GM18873 (cell line): ENCODE measurements around the gene PTPRD.

Experiments
- ATAC-seq: cut with Tn5 transposase; IDR thresholded peaks from one replicate; pipeline ENCODE4 v1.9.1; 2021; ENCODE audit warnings: mild to moderate bottlenecking, moderate library complexity, moderate number of reproducible peaks; ENCODE audit not compliant: unreplicated experiment, low FRiP score

The PTPRD gene

DNA sequence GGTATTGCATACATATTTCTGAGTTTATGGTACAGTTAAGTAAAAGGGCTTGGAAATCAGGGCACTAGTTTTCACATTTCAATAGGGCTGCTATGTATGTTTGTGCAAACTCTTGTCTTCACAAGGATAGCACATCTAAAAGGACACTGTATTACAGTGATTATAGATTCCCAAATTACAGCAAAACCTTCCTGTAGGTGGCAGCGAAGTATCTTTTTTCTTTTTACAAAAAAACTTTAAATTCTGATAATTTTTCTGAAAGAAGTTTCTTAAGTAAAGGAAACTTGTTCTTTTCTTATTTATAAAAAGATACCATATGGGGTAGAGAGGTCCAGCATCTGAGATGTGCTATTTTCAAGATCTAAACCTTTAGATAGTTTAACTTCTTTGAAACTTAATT is 337.8 kb downstream of the PTPRD start:
- no peak for ATAC-seq

DNA sequence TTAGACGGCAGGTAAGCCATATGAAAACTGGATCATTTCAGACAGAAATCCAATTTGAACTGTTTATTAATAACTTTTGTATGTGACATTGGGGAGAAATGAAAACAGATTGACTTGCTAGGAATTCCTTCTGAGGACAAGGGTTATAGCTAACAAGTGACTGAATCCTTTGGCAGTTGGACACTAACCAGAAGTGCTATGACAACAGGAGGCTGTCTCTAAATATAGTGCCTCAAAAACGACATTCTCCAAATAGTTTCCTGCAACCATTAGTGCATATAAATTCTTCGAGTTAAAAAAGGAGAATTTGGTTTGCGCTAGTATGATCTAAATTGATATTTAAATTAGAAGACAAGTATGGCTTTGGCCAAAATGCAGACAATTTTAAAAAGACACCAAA is 338.6 kb downstream of the PTPRD start:
- no peak for ATAC-seq

DNA sequence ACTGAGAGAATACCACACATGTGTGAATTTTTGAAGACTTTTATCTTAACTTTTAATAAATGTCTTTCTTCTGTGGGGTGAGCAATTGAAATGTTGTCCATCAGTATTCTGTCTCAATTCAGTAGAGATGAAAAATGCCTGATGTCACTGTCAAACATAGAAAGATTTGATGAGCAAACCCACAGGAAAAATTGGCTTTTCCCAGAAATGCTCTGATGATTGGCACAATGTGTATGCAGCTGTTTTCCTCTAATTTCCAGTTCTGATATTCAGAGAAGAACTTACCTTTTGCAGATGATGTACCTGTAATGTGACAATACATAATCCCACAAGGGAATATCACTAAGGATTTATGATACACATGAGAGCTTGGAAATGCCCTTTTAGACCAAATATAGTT is 340.0 kb downstream of the PTPRD start:
- ATAC-seq: no peak

DNA sequence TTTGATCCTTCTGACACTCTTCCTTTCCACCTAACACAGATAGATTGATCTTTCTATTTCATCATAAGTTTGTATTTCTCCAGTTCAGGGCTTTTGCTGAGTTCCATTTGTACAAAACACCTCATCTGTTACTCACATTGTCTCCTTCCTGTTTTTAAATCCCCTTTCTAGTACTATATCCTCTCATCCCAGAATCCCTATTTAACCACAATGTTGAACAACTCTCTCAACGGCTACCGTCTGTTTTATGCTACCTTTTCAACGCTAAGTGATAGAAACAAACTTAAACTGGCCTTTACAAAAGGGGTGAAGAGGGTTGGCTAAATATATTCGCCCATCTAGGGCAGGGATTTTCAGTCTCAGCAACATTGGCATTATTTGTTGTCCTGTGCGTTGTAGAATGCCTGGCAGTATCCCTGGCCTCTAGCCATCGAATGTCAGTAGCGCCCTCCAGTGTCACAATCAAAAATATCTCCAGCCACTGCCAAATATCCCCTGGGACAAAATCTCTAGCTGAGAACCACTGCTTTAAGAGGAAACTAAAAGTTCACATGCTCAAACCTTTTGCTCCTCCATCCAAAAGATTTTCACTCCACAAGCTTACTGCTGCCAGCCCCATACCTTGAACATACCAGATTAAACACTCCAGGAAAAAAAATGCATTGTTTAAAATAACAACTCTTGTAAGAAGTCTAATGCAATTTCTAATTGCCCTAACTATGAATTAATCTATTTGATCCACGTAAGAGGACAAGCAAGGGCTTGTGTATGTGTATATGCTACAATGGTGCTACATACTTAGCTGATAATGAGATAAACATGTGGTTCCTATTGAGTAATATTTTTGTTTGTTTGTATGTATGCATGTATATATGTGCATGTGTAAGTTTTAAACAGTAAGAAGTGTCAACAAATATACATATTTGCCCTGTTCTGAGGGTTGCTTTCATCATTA is 344.0 kb downstream of the PTPRD start:
- ATAC-seq: peak; percentile 48

DNA sequence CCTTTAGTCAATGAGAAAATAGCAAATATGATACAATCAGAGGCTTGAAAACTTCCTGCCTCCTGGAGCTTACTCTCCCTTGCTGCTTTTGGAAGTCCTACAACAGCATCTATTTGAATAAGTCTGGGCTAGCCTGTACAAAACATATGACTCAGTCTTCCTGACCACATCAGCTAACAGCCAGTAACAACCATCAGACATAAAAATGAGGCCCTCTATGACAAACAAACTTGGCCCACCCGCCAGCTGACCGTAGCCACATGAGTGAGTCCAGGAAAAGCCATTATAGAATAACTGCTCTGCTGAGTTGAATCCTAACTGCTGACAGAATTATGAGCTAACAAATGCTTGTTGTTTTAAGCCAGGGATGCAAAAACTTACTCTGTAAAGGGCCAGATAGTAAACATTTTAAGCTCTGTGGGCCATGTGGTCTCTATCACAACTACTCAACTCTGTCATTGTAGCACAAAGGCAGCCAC is 347.6 kb downstream of the PTPRD start:
- no peak for ATAC-seq

DNA sequence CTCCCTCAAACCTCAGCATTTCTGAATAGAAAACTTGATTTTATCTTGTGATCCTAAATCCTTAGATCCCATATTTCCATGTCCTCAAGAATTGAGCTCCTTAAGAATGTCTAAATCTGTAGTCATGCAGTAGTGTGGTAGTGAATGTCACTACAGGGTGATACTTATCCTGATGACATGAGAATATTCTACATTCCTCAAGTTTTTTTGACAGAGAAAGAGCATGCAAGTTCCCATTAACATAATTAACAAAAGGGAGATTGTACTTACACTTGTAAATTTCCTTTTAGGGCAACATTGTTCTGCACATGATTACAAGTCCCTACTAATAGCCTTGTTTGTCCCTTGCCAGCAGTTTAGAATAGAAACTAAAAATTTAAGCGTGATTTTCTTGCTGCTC is 352.3 kb downstream of the PTPRD start:
- no peak for ATAC-seq

DNA sequence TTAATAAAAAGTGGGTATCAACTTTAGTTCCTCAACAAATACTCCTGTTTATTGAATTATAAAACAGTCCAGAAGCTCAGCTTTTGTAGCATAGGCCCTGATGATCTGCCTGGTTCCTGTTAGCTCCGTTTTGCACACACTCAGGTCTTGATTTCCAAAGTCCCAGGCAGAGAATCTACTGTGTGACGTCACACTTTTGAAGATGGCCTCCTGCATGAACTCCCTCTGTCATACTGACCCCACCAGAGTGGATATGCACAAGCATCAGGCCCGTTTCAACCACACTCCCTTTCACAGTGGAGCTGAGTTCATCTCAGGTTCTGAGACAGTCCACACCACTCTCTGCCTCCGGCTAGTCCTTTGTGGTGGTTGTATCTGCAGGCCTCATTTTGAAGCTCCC is 353.1 kb downstream of the PTPRD start:
- no peak for ATAC-seq

DNA sequence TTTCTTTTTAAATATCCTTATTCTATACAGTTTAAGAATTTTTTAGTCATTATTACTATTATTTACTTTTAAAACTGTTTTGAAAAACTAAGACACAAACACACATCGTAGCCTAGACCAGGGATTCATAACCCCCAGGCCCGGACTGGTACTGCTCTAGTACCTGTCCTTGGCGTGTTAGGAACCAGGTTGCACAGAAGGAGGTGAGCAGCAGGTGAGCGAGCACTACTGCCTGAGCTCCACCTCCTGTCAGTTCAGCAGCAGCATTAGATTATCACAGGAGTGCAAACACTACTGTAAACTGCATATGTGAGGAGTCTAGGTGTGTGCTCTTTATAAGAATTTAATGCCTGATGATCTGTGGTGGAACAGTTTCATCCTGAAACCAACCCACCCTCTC is 357.0 kb downstream of the PTPRD start:
- no peak for ATAC-seq

DNA sequence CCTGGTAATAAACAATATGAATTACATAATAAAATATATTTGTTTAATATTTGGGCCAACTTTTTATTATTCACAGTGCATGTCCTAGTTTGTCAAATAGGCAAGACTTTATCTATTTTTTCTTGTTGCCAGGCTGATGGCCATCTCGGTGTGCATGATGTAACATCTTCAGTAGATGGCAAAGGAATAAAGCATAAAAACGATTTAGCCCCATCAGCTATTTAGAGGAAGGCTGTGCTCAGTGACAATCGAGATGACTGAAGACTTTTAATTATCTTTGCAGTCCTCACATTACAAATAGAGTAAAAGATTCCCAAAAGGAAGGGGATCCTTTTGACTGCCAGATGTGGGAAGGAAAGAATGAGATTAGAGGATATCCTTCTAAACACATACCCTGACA is 358.5 kb downstream of the PTPRD start:
- ATAC-seq: no peak

DNA sequence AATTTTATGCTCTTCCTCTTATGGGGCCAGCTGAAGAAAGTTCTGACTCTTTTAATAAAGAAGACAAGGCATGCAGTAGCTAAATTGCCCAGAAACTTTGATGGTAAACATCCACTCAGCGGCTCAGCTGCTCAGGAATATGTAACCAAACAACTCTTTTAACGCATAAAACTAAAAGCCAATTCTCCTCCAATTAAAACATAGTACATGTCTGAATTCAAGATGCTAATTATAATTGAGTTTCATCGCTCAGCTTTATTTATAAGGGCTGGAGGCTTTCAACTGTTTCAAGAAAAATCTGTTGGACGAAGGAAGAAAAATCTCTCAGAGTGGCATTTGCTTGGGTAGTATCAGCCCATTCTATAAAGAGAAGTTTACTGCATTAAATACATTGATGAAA is 359.5 kb downstream of the PTPRD start:
- ATAC-seq: no peak

DNA sequence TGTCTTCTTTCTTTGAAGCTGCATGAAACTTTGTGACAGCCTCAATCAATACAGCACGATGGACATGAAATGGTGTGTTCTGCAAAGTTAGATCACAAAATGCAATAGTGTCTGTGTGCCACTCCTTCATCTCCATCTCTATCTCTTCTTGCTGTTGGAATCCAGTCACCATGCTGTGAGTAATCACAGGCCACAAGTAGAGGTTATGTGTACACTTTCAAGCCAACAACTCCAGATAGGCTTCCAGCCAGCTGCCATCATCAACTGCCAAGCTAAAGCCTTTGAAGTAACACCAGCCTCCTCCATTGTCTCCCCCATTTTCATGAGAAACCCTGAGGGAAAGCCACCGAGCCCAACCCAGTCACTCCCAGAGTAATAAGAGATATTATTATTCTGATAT is 360.6 kb downstream of the PTPRD start:
- no peak for ATAC-seq

DNA sequence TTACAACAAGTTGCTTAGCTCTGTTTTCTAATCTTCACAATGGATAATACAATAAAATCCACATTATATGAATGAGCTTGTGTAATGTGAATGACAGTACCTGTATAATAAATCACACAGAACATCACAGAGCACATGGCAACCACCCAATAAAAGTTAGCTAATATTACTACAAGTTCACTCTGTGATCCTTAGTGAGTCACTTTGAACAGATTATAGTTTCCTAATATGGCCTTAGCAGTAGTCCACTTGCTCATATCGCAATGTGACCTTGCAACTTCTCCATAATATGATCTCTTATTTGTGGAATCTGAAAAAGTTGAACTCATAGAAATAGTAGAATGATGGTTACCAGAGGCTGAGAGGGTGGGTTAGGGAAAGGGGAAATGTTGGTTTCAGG is 361.3 kb downstream of the PTPRD start:
- no peak for ATAC-seq

DNA sequence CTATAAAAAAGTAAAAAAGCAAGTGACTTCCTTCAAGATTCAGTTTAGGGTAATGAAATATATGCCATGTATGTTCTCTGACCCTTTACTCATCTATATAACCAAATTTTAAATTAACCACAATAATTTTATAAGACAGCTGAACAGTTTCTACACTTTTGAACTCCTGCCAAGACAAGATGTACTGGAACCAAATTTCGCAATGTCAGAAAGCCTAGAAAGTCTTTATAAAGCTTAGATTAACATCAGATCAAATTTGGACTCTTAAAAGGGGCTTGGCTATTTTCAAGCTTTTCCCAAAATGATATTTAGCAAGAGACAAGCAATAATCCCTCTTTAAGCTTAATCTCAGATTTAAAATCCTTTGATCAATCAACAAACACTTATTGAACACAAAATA is 362.6 kb downstream of the PTPRD start:
- no peak for ATAC-seq

DNA sequence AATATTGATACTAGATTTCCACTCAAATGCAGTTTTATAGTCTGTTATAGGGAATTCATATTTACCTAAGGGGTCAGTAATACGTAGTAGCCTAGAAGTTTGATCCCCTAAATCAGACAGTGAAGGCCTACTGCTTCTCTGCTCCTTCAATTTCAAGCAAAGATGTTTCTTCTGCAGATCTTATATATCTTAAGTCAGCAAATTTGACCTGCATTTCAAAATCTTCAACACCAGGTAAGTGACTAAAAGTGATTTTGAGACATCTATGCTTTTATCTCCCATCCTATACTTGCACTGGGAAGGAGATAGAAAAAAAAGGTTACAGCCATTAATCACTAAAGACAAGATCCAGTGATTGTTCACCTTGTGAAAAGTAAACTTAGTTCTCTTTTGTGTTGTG is 363.9 kb downstream of the PTPRD start:
- ATAC-seq: no peak

DNA sequence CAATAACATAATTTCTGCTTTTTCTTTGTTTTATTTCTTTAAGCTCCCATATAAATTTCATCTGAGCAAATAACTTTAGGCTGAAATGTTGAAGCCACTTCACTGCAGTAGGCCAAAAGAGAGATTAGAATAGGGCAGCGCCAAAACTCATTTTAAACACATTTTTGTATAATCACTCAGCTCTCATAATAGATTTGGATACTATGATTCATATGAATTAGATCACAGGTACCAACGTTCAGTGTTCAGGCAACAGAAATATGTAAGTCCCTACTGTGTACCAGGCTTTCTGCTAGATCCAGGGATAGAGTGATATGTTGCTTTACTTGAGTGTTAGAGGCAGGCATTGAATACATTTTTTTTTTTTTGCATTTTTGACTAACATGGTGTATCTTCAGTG is 370.5 kb downstream of the PTPRD start:
- no peak for ATAC-seq

DNA sequence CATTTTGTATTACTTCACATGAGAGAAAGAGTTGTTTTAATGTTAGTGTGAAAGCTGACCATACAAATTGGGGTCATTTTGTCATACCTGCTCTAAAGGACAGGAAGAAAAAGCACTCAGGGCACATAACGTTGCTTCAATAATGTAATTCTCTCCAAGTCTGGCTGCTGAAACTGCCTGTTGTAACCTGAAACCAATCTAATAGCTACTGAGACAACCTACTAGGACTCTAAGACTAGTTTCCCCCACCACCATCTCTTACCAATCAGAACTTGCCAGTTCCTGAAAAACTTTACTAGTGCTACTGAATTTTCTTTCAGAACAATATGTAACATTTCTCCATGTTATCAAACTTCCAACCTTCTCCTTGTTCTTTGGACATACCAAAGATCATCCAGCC is 374.7 kb downstream of the PTPRD start:
- ATAC-seq: no peak

DNA sequence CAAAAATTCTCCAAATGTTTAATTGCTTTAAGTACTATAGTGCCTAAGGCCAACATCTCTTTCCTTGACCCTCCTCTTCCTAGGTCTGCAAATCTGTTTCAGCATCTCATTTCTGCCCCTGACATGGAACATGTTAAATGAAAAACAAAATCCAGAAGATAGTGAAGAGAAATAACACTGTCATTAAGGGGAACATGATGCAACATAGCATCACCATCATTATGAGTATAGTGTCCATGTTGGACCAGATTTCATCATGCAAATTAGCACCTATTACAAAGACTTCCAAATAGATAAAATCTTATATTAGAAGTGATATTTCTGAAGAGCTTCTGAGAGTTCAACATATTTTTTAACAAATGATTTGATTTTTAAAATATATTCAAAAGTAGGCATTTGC is 375.2 kb downstream of the PTPRD start:
- ATAC-seq: no peak

DNA sequence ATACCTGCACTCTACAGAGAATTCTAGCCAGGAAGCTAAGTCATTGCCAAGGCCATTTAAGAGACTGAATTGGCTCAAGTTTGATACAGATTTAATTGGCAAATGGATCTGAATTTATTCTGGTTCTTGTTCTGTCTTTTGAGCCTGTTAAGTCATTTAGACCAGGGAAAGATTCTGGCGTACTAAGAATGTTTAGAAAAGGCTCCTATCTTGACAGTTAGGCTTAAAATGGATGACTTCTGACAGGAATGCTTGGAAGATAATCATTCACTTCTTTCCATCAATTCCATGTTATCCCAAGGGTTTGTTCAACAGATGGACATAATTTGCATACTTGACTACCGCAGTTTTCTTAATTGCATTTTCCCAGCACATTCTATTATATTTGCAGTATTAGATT is 376.6 kb downstream of the PTPRD start:
- ATAC-seq: no peak

DNA sequence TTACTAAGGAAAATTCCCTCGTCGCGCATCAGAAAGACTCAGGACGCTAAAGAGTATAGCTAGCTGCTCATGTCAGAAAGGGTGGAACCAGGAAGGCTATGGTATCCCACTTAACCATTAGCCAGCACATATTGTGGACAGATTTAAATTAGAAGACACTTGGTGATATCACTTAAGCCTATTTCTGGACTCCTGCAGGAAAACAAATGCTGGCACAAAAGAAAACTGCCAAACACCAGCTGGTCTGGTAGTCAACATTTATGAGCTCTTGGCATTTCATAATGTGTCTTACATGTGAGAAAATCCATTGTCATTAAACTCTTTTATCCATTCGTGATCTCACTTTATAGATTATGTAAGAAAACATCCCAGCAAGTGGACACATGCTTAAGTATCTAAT is 377.4 kb downstream of the PTPRD start:
- no peak for ATAC-seq

DNA sequence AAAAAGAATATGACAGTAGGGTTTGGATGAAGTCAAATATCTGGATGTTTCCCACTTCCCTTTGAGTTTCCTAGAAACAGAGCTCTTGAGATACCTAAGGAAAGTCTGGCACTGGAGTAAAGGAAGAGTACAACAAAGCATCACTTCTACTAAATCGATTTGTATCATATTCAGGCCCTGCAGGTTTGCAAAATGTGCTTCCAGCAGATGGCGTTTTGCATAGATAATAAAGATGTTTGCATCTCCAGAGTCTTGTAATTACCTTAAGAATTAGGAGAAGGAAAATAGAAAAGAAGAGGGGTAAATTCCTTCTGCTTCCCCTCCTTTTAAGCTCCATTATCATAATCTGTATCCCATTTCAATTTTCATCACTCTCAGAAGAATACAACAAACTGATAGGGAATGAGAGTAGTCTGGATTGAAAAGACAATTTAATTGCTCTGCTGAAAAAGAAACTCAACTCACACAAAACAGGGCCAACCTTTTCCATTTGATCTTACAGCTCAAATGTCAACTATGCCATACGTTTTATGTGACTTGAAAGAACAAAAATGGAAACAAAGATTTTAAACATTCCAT is 380.4 kb downstream of the PTPRD start:
- ATAC-seq: no peak

DNA sequence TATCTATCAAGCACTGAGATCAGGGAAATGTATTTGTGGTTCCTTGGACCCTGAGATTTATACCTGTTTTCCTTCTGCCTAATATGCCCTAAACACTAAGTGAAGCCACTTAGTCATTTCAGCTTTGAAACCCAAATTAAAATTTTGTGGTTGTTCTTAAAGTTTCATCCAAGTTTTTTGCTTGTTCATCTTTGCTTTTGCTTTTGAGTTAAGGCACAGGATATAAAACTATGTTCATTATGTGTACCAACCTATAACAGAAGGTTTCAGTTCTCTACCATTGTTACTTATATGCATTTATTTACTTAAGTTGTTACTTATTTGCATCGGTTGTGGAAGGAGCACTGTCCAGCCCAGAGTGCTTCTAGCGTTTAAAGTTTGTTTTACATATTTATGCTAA is 382.3 kb downstream of the PTPRD start:
- ATAC-seq: peak; percentile 94

DNA sequence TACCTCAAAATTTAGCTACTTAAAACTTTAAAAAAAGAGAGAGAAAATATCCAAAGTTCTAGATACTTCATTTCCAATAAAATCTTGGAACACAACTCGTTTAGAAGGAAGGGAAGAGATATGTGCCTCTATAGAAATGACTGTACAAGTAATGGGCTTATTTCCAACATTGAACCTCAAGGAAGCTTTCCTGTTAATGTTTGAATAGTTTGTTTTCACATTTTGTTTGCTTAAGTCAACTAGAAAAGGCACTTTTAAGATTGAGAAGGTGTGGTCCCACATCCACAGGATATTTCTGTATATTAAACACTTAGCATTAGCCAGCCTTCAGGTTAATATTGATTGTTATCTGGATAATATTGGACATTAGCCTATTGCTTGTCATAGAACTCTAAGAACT is 384.7 kb downstream of the PTPRD start:
- ATAC-seq: no peak
